Measurements from ENCODE around the gene PID1. TPM values are rescaled to one million over a fixed set of nuclear protein-coding genes. Genes with fewer than 3 reads are reported as not detected.
"Not testable (repeated sequence)": the region's sequence is repeated elsewhere in the genome, so short reads cannot be mapped to it uniquely, and the experiment has no call there.

Gene PID1
- polyA plus RNA-seq, 4 donors, result 4.9 to 26.0 (median 14.6) TPM

- no peaks in the 10 kb centered on the region for H3K9me3 ChIP-seq (ENCODE audit: control insufficient read depth in 2 of 2, insufficient read depth in 1 of 2, low read depth in 1 of 2, low read length in 1 of 2)
- H3K27me3 ChIP-seq (ENCODE audit: control insufficient read depth in 3 of 3, insufficient read depth in 3 of 3, low read length in 3 of 3), result no peaks in the 10 kb centered on the region
- no peak overlapping the region for H3K27ac ChIP-seq (ENCODE audit: low read depth in 1 of 3, low read length in 2 of 3)
- no peaks in the 10 kb centered on the region for H3K36me3 ChIP-seq (ENCODE audit: control insufficient read depth in 3 of 3, insufficient read depth in 2 of 3, low read depth in 1 of 3, low read length in 3 of 3)
- WGBS, 3 donors, result 67 to 84% (median 81%) methylated on average over 2 of the region's 2 CpGs
- no peak overlapping the region for H3K4me3 ChIP-seq (ENCODE audit: low read depth in 1 of 3, low read length in 3 of 3)
- FAIRE-seq (no peak), DNase-seq (no peak)
- no peaks in the 10 kb centered on the region for H3K4me1 ChIP-seq (ENCODE audit: control insufficient read depth in 3 of 3, insufficient read depth in 2 of 3, low read depth in 1 of 3, low read length in 2 of 3)
Measured at GRCh38 chr2:229199267-229199666, 71.8 kb downstream of the PID1 start.

DNA sequence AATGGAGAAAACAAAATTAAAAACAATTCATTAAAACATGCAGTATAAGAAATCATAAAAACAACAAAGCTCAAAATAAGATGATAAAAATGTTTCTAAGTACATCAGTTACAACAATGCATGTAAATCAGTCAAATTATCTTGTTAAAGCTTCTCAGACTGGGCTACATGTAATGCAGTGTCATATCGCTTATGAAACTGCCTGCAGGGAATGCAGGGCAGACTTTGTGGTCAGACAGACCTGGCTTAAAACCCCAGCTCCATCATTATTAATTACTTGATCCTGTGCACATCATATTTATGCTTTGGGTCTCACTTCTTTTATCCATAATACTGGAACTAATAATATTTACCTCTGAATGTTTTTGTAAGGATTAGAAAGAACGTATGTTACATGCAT, 74.6 kb downstream of the PID1 start:
- no peak for DNase-seq
- Histone ChIP-seq H3K4me1 (ENCODE audit: control insufficient read depth in 3 of 3, insufficient read depth in 2 of 3, low read depth in 1 of 3, low read length in 2 of 3) (no peaks in the 10 kb centered on the region), H3K27ac (ENCODE audit: low read depth in 1 of 3, low read length in 2 of 3) (no peak overlapping the region), H3K36me3 (ENCODE audit: control insufficient read depth in 3 of 3, insufficient read depth in 2 of 3, low read depth in 1 of 3, low read length in 3 of 3) (no peaks in the 10 kb centered on the region), H3K9me3 (ENCODE audit: control insufficient read depth in 2 of 2, insufficient read depth in 1 of 2, low read depth in 1 of 2, low read length in 1 of 2) (peaks cover 0 to 5% of the 10 kb centered on the region in 2 donors), H3K27me3 (ENCODE audit: control insufficient read depth in 3 of 3, insufficient read depth in 3 of 3, low read length in 3 of 3) (no peaks in the 10 kb centered on the region), H3K4me3 (ENCODE audit: low read depth in 1 of 3, low read length in 3 of 3) (no peak overlapping the region)
- 63 to 75% (median 70%) methylated on average over 2 of the region's 2 CpGs for WGBS, 3 donors
- FAIRE-seq, result no peak

DNA sequence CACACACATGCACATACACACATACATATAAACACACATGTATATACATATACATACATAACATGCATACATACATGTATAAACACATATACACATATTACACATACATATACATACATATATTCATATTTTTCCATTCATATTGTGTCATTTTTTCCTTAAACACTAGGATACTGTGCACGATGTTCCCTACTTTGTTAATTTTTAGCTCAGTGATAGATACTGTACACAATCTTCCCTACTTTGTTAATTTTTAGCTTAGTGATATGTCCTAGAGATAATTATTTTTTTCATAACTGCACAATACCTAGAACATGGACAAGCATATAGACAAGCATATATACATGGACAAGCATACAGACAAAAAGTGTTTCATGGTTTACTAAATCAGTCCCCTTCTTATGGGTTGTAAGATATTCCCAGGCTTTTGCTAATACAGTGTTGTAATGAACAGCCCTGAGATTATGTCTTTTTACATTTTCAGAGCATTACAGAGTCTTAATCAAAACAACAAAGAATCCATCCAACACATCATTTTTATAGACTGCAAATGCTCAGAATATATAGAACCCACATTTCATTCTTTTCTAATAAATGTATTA, 75.6 kb downstream of the PID1 start:
- Histone ChIP-seq H3K9me3 (ENCODE audit: control insufficient read depth in 2 of 2, insufficient read depth in 1 of 2, low read depth in 1 of 2, low read length in 1 of 2) (peaks cover 0 to 5% of the 10 kb centered on the region in 2 donors), H3K36me3 (ENCODE audit: control insufficient read depth in 3 of 3, insufficient read depth in 2 of 3, low read depth in 1 of 3, low read length in 3 of 3) (no peaks in the 10 kb centered on the region), H3K4me1 (ENCODE audit: control insufficient read depth in 3 of 3, insufficient read depth in 2 of 3, low read depth in 1 of 3, low read length in 2 of 3) (no peaks in the 10 kb centered on the region), H3K27me3 (ENCODE audit: control insufficient read depth in 3 of 3, insufficient read depth in 3 of 3, low read length in 3 of 3) (no peaks in the 10 kb centered on the region), H3K4me3 (ENCODE audit: low read depth in 1 of 3, low read length in 3 of 3) (no peak overlapping the region), H3K27ac (ENCODE audit: low read depth in 1 of 3, low read length in 2 of 3) (no peak overlapping the region)
- DNase-seq (peak; percentile 10 to 26), FAIRE-seq (no peak)
- WGBS, 3 donors, result 13 to 67% (median 46%) methylated on average over 1 of the region's 1 CpG

- peaks cover 0 to 5% of the 10 kb centered on the region in 2 donors for H3K9me3 ChIP-seq (ENCODE audit: control insufficient read depth in 2 of 2, insufficient read depth in 1 of 2, low read depth in 1 of 2, low read length in 1 of 2)
- 65 to 88% (median 70%) methylated on average over 3 of the region's 3 CpGs for WGBS, 3 donors
- no peak for DNase-seq
- FAIRE-seq, result no peak
- no peaks in the 10 kb centered on the region for H3K36me3 ChIP-seq (ENCODE audit: control insufficient read depth in 3 of 3, insufficient read depth in 2 of 3, low read depth in 1 of 3, low read length in 3 of 3)
- H3K4me1 ChIP-seq (ENCODE audit: control insufficient read depth in 3 of 3, insufficient read depth in 2 of 3, low read depth in 1 of 3, low read length in 2 of 3), result no peaks in the 10 kb centered on the region
- H3K27ac ChIP-seq (ENCODE audit: low read depth in 1 of 3, low read length in 2 of 3), result no peak overlapping the region
- no peaks in the 10 kb centered on the region for H3K27me3 ChIP-seq (ENCODE audit: control insufficient read depth in 3 of 3, insufficient read depth in 3 of 3, low read length in 3 of 3)
- no peak overlapping the region for H3K4me3 ChIP-seq (ENCODE audit: low read depth in 1 of 3, low read length in 3 of 3)
Measured at GRCh38 chr2:229193281-229193680, 77.8 kb downstream of the PID1 start.

GRCh38 chr2:229191413-229191812, 79.7 kb downstream of the PID1 start:
- Histone ChIP-seq H3K27me3 (ENCODE audit: control insufficient read depth in 3 of 3, insufficient read depth in 3 of 3, low read length in 3 of 3) (no peaks in the 10 kb centered on the region), H3K4me1 (ENCODE audit: control insufficient read depth in 3 of 3, insufficient read depth in 2 of 3, low read depth in 1 of 3, low read length in 2 of 3) (no peaks in the 10 kb centered on the region), H3K4me3 (ENCODE audit: low read depth in 1 of 3, low read length in 3 of 3) (no peak overlapping the region), H3K36me3 (ENCODE audit: control insufficient read depth in 3 of 3, insufficient read depth in 2 of 3, low read depth in 1 of 3, low read length in 3 of 3) (peaks cover 0 to under 1% (median 0%) of the 10 kb centered on the region in 3 donors), H3K27ac (ENCODE audit: low read depth in 1 of 3, low read length in 2 of 3) (no peak overlapping the region), H3K9me3 (ENCODE audit: control insufficient read depth in 2 of 2, insufficient read depth in 1 of 2, low read depth in 1 of 2, low read length in 1 of 2) (peaks cover 0 to 10% of the 10 kb centered on the region in 2 donors)
- FAIRE-seq, result no peak
- no peak for DNase-seq
- WGBS, 3 donors, result 81 to 95% (median 91%) methylated on average over 1 of the region's 1 CpG

GRCh38 chr2:229187123-229187522, 84.0 kb downstream of the PID1 start:
- not testable (repeated sequence) for DNase-seq; H3K27ac ChIP-seq (ENCODE audit: low read depth in 1 of 3, low read length in 2 of 3); H3K36me3 ChIP-seq (ENCODE audit: control insufficient read depth in 3 of 3, insufficient read depth in 2 of 3, low read depth in 1 of 3, low read length in 3 of 3); H3K4me3 ChIP-seq (ENCODE audit: low read depth in 1 of 3, low read length in 3 of 3); H3K27me3 ChIP-seq (ENCODE audit: control insufficient read depth in 3 of 3, insufficient read depth in 3 of 3, low read length in 3 of 3); FAIRE-seq; H3K4me1 ChIP-seq (ENCODE audit: control insufficient read depth in 3 of 3, insufficient read depth in 2 of 3, low read depth in 1 of 3, low read length in 2 of 3)
- WGBS, 3 donors, result 67 to 81% (median 68%) methylated on average over 4 of the region's 4 CpGs
- H3K9me3 ChIP-seq (ENCODE audit: control insufficient read depth in 2 of 2, insufficient read depth in 1 of 2, low read depth in 1 of 2, low read length in 1 of 2), result peaks cover 0 to 16% of the 10 kb centered on the region in 2 donors

DNA sequence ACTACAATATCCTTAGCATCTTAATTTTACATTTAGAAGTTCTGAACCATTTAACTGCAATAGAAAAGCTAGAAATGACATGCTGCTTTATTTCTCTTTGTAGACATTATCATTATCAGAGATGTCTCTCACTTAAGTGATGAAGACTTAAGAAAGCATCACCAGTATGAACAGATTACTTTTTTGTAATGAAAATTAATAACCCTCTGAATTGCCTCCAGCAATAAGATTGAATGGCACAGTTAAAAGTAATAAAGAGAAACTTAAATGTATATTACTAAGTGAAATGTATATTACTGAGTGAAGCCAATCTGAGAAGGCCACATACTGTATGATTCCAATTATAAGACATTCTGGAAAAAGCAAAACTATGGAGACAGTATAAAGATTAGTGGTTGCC, 89.4 kb downstream of the PID1 start:
- H3K36me3 ChIP-seq (ENCODE audit: control insufficient read depth in 3 of 3, insufficient read depth in 2 of 3, low read depth in 1 of 3, low read length in 3 of 3), result peaks cover 0 to 2% (median 0%) of the 10 kb centered on the region in 3 donors
- H3K4me3 ChIP-seq (ENCODE audit: low read depth in 1 of 3, low read length in 3 of 3), result no peak overlapping the region
- no peak for FAIRE-seq
- DNase-seq, result no peak
- H3K27ac ChIP-seq (ENCODE audit: low read depth in 1 of 3, low read length in 2 of 3), result no peak overlapping the region
- no peaks in the 10 kb centered on the region for H3K4me1 ChIP-seq (ENCODE audit: control insufficient read depth in 3 of 3, insufficient read depth in 2 of 3, low read depth in 1 of 3, low read length in 2 of 3)
- H3K27me3 ChIP-seq (ENCODE audit: control insufficient read depth in 3 of 3, insufficient read depth in 3 of 3, low read length in 3 of 3), result no peaks in the 10 kb centered on the region
- H3K9me3 ChIP-seq (ENCODE audit: control insufficient read depth in 2 of 2, insufficient read depth in 1 of 2, low read depth in 1 of 2, low read length in 1 of 2), result peaks cover 0 to 12% of the 10 kb centered on the region in 2 donors

DNA sequence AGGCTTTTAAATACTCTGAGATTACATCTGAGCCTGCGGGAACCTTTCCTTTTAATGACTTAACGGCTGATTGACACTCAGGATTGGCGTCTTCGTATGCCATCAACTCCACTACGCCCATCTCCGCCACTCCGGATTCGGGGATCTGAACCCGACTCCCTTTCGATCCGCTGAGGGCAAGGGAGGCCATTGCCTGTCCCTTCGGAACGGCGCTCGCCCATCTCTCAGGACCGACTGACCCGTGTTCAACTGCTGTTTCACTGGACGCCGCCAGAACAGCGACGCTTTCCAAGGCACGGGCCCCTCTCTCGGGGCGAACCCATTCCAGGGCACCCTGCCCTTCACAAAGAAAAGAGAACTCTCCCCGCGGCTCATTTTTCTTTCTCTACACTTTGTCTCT, 90.4 kb downstream of the PID1 start:
- FAIRE-seq (no peak), DNase-seq (no peak)
- Histone ChIP-seq H3K27me3 (ENCODE audit: control insufficient read depth in 3 of 3, insufficient read depth in 3 of 3, low read length in 3 of 3) (no peaks in the 10 kb centered on the region), H3K9me3 (ENCODE audit: control insufficient read depth in 2 of 2, insufficient read depth in 1 of 2, low read depth in 1 of 2, low read length in 1 of 2) (peaks cover 0 to 4% of the 10 kb centered on the region in 2 donors), H3K4me1 (ENCODE audit: control insufficient read depth in 3 of 3, insufficient read depth in 2 of 3, low read depth in 1 of 3, low read length in 2 of 3) (no peaks in the 10 kb centered on the region), H3K4me3 (ENCODE audit: low read depth in 1 of 3, low read length in 3 of 3) (no peak overlapping the region), H3K36me3 (ENCODE audit: control insufficient read depth in 3 of 3, insufficient read depth in 2 of 3, low read depth in 1 of 3, low read length in 3 of 3) (no peaks in the 10 kb centered on the region), H3K27ac (ENCODE audit: low read depth in 1 of 3, low read length in 2 of 3) (no peak overlapping the region)
- WGBS, 3 donors, result 95 to 97% (median 96%) methylated on average over 26 of the region's 26 CpGs

GRCh38 chr2:229179628-229180027, 91.5 kb downstream of the PID1 start:
- no peak overlapping the region for H3K27ac ChIP-seq (ENCODE audit: low read depth in 1 of 3, low read length in 2 of 3)
- no peaks in the 10 kb centered on the region for H3K36me3 ChIP-seq (ENCODE audit: control insufficient read depth in 3 of 3, insufficient read depth in 2 of 3, low read depth in 1 of 3, low read length in 3 of 3)
- H3K4me3 ChIP-seq (ENCODE audit: low read depth in 1 of 3, low read length in 3 of 3), result no peak overlapping the region
- DNase-seq (no peak), FAIRE-seq (no peak)
- H3K9me3 ChIP-seq (ENCODE audit: control insufficient read depth in 2 of 2, insufficient read depth in 1 of 2, low read depth in 1 of 2, low read length in 1 of 2), result peaks cover 1 to 3% of the 10 kb centered on the region in 2 donors
- H3K4me1 ChIP-seq (ENCODE audit: control insufficient read depth in 3 of 3, insufficient read depth in 2 of 3, low read depth in 1 of 3, low read length in 2 of 3), result no peaks in the 10 kb centered on the region
- WGBS, 3 donors, result 13 to 38% (median 19%) methylated on average over 4 of the region's 4 CpGs
- no peaks in the 10 kb centered on the region for H3K27me3 ChIP-seq (ENCODE audit: control insufficient read depth in 3 of 3, insufficient read depth in 3 of 3, low read length in 3 of 3)
